ENCODE measurements around the gene SCUBE1. TPM values are rescaled to one million over a fixed set of nuclear protein-coding genes. Genes with fewer than 3 reads are reported as not detected.

The SCUBE1 gene
- total and polyA plus RNA-seq, 2 of the 8 experiments (the other 6 are each of a cell fraction or from before 2014, with no cell fraction given), result 2.3 to 4.9 TPM

DNA sequence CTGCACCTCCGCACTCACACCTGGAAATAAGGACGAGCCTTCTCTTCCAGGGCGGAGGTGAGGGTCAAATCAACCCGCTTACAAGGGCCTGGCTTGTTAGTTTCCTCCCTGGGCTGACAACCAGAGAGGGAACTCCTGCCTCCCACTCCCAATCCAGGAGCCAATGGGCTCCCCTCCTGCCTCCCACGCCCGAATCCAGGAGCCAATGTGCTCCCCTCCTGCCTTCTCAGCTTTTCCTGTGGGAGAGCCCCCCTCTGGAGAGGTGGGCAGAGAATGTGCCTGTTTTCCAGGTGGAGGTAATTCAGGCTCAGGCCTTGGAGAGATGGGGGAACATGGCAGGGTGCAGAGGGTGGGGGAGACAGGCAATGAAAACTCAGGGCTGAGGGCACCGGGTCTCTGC is 102.6 kb downstream of the SCUBE1 start:
- H3K4me1 ChIP-seq (replicated peaks in 1 of 4; ENCODE audit: control insufficient read depth in 3 of 4, insufficient read depth in 4 of 4, low read length in 3 of 4), result peaks cover 0 to 1% (median 0%) of the 10 kb centered on the region in 4 experiments; a peak in 1 of 7 replicates
- H2BK5ac ChIP-seq (ENCODE audit: low read depth, low read length), result no peak overlapping the region
- no peak overlapping the region for H2AFZ ChIP-seq (ENCODE audit: low read length)
- H3K9ac ChIP-seq (replicated peaks in 1 of 4; ENCODE audit: extremely low read depth in 1 of 4, low read depth in 3 of 4, low read length in 3 of 4), result no peak overlapping the region
- H3K4me3 ChIP-seq (ENCODE audit: extremely low read depth in 1 of 4, insufficient read depth in 2 of 4, low read depth in 3 of 4, low read length in 4 of 4), result no peak overlapping the region
- no peak overlapping the region for H2AK5ac ChIP-seq (ENCODE audit: low read depth, low read length)
- POLR2A ChIA-PET (ENCODE audit: partially characterized antibody), result interaction anchor here (1.3 kb wide), 1 partner anchor 8 kb away, joined by 3 read pairs; no protein-coding TSS in a partner anchor
- H3K79me2 ChIP-seq (ENCODE audit: control insufficient read depth in 1 of 2, insufficient read depth in 2 of 2, low read length in 2 of 2), result no peaks in the 10 kb centered on the region
- H2BK12ac ChIP-seq (ENCODE audit: low read depth, low read length), result no peak overlapping the region
- H3K27ac ChIP-seq (ENCODE audit: low read depth, low read length), result no peak overlapping the region
- H2BK15ac ChIP-seq (ENCODE audit: low read length), result no peak overlapping the region
- H3K79me1 ChIP-seq (ENCODE audit: low read depth, low read length), result no peaks in the 10 kb centered on the region
- H3K23ac ChIP-seq (ENCODE audit: insufficient read length), result no peak overlapping the region
- CTCF ChIA-PET (ENCODE audit: partially characterized antibody), result interaction anchor here (0.6 to 26.8 kb wide), 4 partner anchors 9 to 1225 kb away, joined by 3 to 388 read pairs (median 26); no protein-coding TSS in a partner anchor
- no peak overlapping the region for H4K91ac ChIP-seq (replicated peaks; ENCODE audit: insufficient read length, low read length)
- no peak overlapping the region for H3K14ac ChIP-seq (ENCODE audit: insufficient read length)
- H3K4me2 ChIP-seq (ENCODE audit: insufficient read depth in 1 of 2, low read depth in 2 of 2, low read length in 2 of 2), result no peak overlapping the region
- FAIRE-seq (no peak), DNase-seq (ENCODE audit: low read depth in 1 of 2, low spot score in 2 of 2) (no peak)
- H3K18ac ChIP-seq (ENCODE audit: extremely low read depth, low read length), result no peak overlapping the region
- H3K4ac ChIP-seq (replicated peaks; ENCODE audit: insufficient read length, low read depth, low read length), result no peak overlapping the region
- no peaks in the 10 kb centered on the region for H3K36me3 ChIP-seq (ENCODE audit: control insufficient read depth in 2 of 4, insufficient read depth in 4 of 4, low read length in 3 of 4)
- no peaks in the 10 kb centered on the region for H3K23me2 ChIP-seq (ENCODE audit: low read depth, low read length)
- H4K5ac ChIP-seq (ENCODE audit: insufficient read length, low read depth, low read length), result no peak overlapping the region
- WGBS, 2 experiments (ENCODE audit: extremely low coverage in 1 of 2, insufficient coverage in 1 of 2, insufficient read length in 1 of 2, insufficient replicate concordance in 2 of 2, low coverage in 1 of 2, low lambda C conversion rate in 2 of 2, missing lambda C conversion rate in 1 of 2), result 83% methylated on average over 7 of the region's 7 CpGs; no CpG with 5 or more reads in 1 of the 2 experiments
- H4K8ac ChIP-seq (ENCODE audit: extremely low read depth, insufficient read depth, low read length), result peak overlapping the region; percentile 76; the same call in 1 of the 2 replicates
- TF ChIP-seq TAF7 (optimal IDR thresholded peaks at IDR 0.05; ENCODE audit: borderline replicate concordance, low read depth, low read length), result no peak
- TF ChIP-seq RFX5 (IDR thresholded peaks at IDR 0.05; ENCODE audit: borderline replicate concordance, low read depth, low read length), result no peak
- TF ChIP-seq SIN3A (conservative IDR thresholded peaks at IDR 0.05 in 1 of 2, IDR thresholded peaks at IDR 0.05 in 1 of 2; ENCODE audit: low read depth in 1 of 2, low read length in 2 of 2), result no peak
- TF ChIP-seq RNF2 (IDR thresholded peaks at IDR 0.05; ENCODE audit: borderline replicate concordance, low read depth, low read length, missing control alignments, poor library complexity, severe bottlenecking), result no peak
- no peaks in the 10 kb centered on the region for H4K20me1 ChIP-seq (replicated peaks in 1 of 2; ENCODE audit: control insufficient read depth in 1 of 2, insufficient read depth in 2 of 2, low read length in 2 of 2)
- H3K56ac ChIP-seq (replicated peaks; ENCODE audit: insufficient read length, low read depth, low read length), result no peak overlapping the region
- no peak overlapping the region for H2BK120ac ChIP-seq (replicated peaks; ENCODE audit: low read depth, low read length)
- H3K27me3 ChIP-seq (replicated peaks in 1 of 4; ENCODE audit: control insufficient read depth in 3 of 4, extremely low read depth in 1 of 4, insufficient read depth in 3 of 4, low read length in 3 of 4), result no peaks in the 10 kb centered on the region
- H2BK20ac ChIP-seq (ENCODE audit: low read length), result no peak overlapping the region
- no peaks in the 10 kb centered on the region for H3K9me3 ChIP-seq (ENCODE audit: insufficient read depth in 2 of 2, low read depth in 1 of 2, low read length in 1 of 2)
